HepG2 (cell line): ENCODE results near the gene RIIAD1. TPM values are rescaled to one million over a fixed set of nuclear protein-coding genes. Genes with fewer than 3 reads are reported as not detected.

Source experiments
- BRF2 ChIP-seq: sonication (generic); formaldehyde crosslinking; IDR thresholded peaks from 2 replicates; pipeline ENCODE4 v1.8.1; 2022; ENCODE audit warnings: mild to moderate bottlenecking, missing genetic modification reagents
- GFI1 ChIP-seq: sonication (generic); formaldehyde crosslinking; IDR thresholded peaks from 2 replicates; pipeline ENCODE4 v1.5.0; 2020; ENCODE audit warnings: missing genetic modification reagents, mild to moderate bottlenecking, borderline replicate concordance
- HNF1B ChIP-seq: sonication (generic); formaldehyde crosslinking; IDR thresholded peaks from 2 replicates; pipeline ENCODE4 v1.5.1; 2020; ENCODE audit warnings: mild to moderate bottlenecking, moderate library complexity, missing genetic modification reagents
- JARID2 ChIP-seq: sonication (generic); formaldehyde crosslinking; IDR thresholded peaks from 2 replicates; pipeline ENCODE4 v1.8.1; 2023; ENCODE audit warnings: missing genetic modification reagents, inconsistent platforms; ENCODE audit not compliant: insufficient replicate concordance
- NCOA1 ChIP-seq: sonication (generic); formaldehyde crosslinking; IDR thresholded peaks from 2 replicates; pipeline ENCODE4 v1.9.0; 2021; ENCODE audit warnings: missing genetic modification reagents
- SMAD1 ChIP-seq: sonication (generic); formaldehyde crosslinking; IDR thresholded peaks from 2 replicates; pipeline ENCODE4 v1.4.0; 2020; ENCODE audit warnings: missing genetic modification reagents, low read depth, mild to moderate bottlenecking, borderline replicate concordance
- TBX3 ChIP-seq: fragments of 450-650 bp; IDR thresholded peaks from 2 replicates; pipeline ENCODE4 v1.6.1; 2017; ENCODE audit warnings: antibody characterized with exemption, mild to moderate bottlenecking, inconsistent platforms, borderline replicate concordance
- ZMAT5 ChIP-seq: sonication (generic); formaldehyde crosslinking; IDR thresholded peaks from 2 replicates; pipeline ENCODE4 v1.5.0; 2020; ENCODE audit warnings: mild to moderate bottlenecking, low read depth, missing genetic modification reagents, borderline replicate concordance
- ZNF282 ChIP-seq: fragments of 450-650 bp; IDR thresholded peaks from 2 replicates; pipeline ENCODE4 v1.6.1; 2018; ENCODE audit not compliant: partially characterized antibody
- ZNF354B ChIP-seq: sonication (generic); formaldehyde crosslinking; IDR thresholded peaks from 2 replicates; pipeline ENCODE4 v1.8.0; 2022; ENCODE audit warnings: mild to moderate bottlenecking, missing genetic modification reagents
- ZNF512B ChIP-seq: sonication (generic); formaldehyde crosslinking; IDR thresholded peaks from 2 replicates; pipeline ENCODE4 v1.5.1; 2020; ENCODE audit warnings: missing genetic modification reagents, mild to moderate bottlenecking, borderline replicate concordance
- ZNF562 ChIP-seq: sonication (generic); formaldehyde crosslinking; IDR thresholded peaks from 2 replicates; pipeline ENCODE4 v1.8.0; 2022; ENCODE audit warnings: missing genetic modification reagents, borderline replicate concordance
- ZNF790 ChIP-seq: sonication (generic); formaldehyde crosslinking; IDR thresholded peaks from 2 replicates; pipeline ENCODE4 v1.8.0; 2022; ENCODE audit warnings: missing genetic modification reagents, mild to moderate bottlenecking, borderline replicate concordance
- polyA plus RNA-seq, 8 experiments: library from polyadenylated mRNA; depleted of rRNA in 3 of 8; stranded (reverse) in 7 of 8; unstranded in 1 of 8; fragments of >200 nt; fragmentation: Illumina TruSeq in 4 of 8; extraction: Trizol in 4 of 8; gene quantifications; 2 replicates each; pipeline versions ENCODE4 v1.2.1 to v1.2.3, GENCODE V29; 2011 to 2016; ENCODE audit warnings: low read depth in 4 of 8, missing spikeins in 1 of 8, mixed read lengths in 1 of 8; ENCODE audit not compliant: insufficient read depth in 1 of 8
- total RNA-seq, 5 experiments: library from RNA; depleted of rRNA; stranded (reverse); fragments of >200 nt; fragmentation: Illumina TruSeq; extraction: Trizol; gene quantifications; 2 replicates each; pipeline ENCODE4 v1.2.3, GENCODE V29; 2016; ENCODE audit warnings: low read depth in 1 of 5
- TF ChIP-seq, protein P1 (sequence below): IDR thresholded peaks from 2 replicates; pipeline ENCODE4 v1.6.1; 2016; ENCODE audit warnings: low read depth
- TF ChIP-seq, protein P2 (sequence below): sonication (generic); formaldehyde crosslinking; IDR thresholded peaks from 2 replicates; pipeline ENCODE4 v1.8.0; 2022; ENCODE audit warnings: missing genetic modification reagents, mild to moderate bottlenecking, borderline replicate concordance
- TF ChIP-seq, protein P3 (sequence below): sonication (generic); formaldehyde crosslinking; IDR thresholded peaks from 2 replicates; pipeline ENCODE4 v1.4.0; 2020; ENCODE audit warnings: missing genetic modification reagents, borderline replicate concordance

The RIIAD1 gene
- total and polyA plus RNA-seq, 2 of the 13 experiments (the other 11 are each of a cell fraction or from before 2014, with no cell fraction given), result not detected

- TF ChIP-seq ZNF512B, result no peak
- TF ChIP-seq, protein P1, sequence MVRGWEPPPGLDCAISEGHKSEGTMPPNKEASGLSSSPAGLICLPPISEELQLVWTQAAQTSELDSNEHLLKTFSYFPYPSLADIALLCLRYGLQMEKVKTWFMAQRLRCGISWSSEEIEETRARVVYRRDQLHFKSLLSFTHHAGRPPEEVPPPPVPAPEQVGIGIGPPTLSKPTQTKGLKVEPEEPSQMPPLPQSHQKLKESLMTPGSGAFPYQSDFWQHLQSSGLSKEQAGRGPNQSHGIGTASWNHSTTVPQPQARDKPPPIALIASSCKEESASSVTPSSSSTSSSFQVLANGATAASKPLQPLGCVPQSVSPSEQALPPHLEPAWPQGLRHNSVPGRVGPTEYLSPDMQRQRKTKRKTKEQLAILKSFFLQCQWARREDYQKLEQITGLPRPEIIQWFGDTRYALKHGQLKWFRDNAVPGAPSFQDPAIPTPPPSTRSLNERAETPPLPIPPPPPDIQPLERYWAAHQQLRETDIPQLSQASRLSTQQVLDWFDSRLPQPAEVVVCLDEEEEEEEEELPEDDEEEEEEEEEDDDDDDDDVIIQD (CRISPR knock-in tag), result no peak
- TF ChIP-seq, protein P2, sequence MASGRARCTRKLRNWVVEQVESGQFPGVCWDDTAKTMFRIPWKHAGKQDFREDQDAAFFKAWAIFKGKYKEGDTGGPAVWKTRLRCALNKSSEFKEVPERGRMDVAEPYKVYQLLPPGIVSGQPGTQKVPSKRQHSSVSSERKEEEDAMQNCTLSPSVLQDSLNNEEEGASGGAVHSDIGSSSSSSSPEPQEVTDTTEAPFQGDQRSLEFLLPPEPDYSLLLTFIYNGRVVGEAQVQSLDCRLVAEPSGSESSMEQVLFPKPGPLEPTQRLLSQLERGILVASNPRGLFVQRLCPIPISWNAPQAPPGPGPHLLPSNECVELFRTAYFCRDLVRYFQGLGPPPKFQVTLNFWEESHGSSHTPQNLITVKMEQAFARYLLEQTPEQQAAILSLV (CRISPR knock-in tag), result no peak
- TF ChIP-seq, protein P3, sequence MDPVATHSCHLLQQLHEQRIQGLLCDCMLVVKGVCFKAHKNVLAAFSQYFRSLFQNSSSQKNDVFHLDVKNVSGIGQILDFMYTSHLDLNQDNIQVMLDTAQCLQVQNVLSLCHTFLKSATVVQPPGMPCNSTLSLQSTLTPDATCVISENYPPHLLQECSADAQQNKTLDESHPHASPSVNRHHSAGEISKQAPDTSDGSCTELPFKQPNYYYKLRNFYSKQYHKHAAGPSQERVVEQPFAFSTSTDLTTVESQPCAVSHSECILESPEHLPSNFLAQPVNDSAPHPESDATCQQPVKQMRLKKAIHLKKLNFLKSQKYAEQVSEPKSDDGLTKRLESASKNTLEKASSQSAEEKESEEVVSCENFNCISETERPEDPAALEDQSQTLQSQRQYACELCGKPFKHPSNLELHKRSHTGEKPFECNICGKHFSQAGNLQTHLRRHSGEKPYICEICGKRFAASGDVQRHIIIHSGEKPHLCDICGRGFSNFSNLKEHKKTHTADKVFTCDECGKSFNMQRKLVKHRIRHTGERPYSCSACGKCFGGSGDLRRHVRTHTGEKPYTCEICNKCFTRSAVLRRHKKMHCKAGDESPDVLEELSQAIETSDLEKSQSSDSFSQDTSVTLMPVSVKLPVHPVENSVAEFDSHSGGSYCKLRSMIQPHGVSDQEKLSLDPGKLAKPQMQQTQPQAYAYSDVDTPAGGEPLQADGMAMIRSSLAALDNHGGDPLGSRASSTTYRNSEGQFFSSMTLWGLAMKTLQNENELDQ (CRISPR knock-in tag), result no peak
- TF ChIP-seq ZNF562 (CRISPR knock-in tag), result no peak
- TF ChIP-seq NCOA1 (CRISPR knock-in tag), result no peak
- TF ChIP-seq TBX3, result no peak
- no peak for TF ChIP-seq ZNF282
- TF ChIP-seq GFI1 (CRISPR knock-in tag), result peak; percentile 38; the same call in 1 of the 2 replicates
- TF ChIP-seq HNF1B, result peak; percentile 25; the same call in 1 of the 2 replicates
- no peak for TF ChIP-seq ZNF354B (CRISPR knock-in tag)
- no peak for TF ChIP-seq JARID2 (CRISPR knock-in tag)
- no peak for TF ChIP-seq ZNF790 (CRISPR knock-in tag)
- TF ChIP-seq ZMAT5 (CRISPR knock-in tag), result no peak
- TF ChIP-seq BRF2 (CRISPR knock-in tag), result no peak
- no peak for TF ChIP-seq SMAD1
Measured at GRCh38 chr1:151729157-151729965, 8.0 kb downstream of the RIIAD1 start (continued).
